MM.1S (cell line): ENCODE results near the gene ZGPAT.
A peak's percentile ranks its signal among the peaks of the same experiment; 100 is the strongest.

Experiments used
- DNase-seq: peaks from one replicate; pipeline ENCODE4 v3.0.0-alpha.2; 2015
- H2AFZ ChIP-seq: fragments of 300-600 bp; sonication (generic); 2 replicates; pipeline ENCODE4 v1.6.0; 2016; ENCODE audit warnings: antibody characterized with exemption, low read length
- H3F3A ChIP-seq: fragments of 300-600 bp; sonication (generic); 2 replicates; pipeline ENCODE4 v1.6.1; 2016; ENCODE audit warnings: mild to moderate bottlenecking, antibody characterized with exemption, low read length, moderate library complexity, mixed read lengths; ENCODE audit not compliant: insufficient read depth
- H3K27ac ChIP-seq: fragments of 300-600 bp; sonication (generic); 2 replicates; pipeline ENCODE4 v1.5.1; 2016; ENCODE audit warnings: mild to moderate bottlenecking, low read length
- H3K27me3 ChIP-seq: fragments of 300-600 bp; sonication (generic); replicated peaks from 2 replicates; pipeline ENCODE4 v1.6.0; 2016; ENCODE audit warnings: low read length; ENCODE audit not compliant: insufficient read depth
- H3K36me3 ChIP-seq: fragments of 300-600 bp; sonication (generic); replicated peaks from 2 replicates; pipeline ENCODE4 v1.6.1; 2016; ENCODE audit warnings: mild to moderate bottlenecking, low read length, mixed read lengths; ENCODE audit not compliant: insufficient read depth
- H3K4me1 ChIP-seq: fragments of 300-600 bp; sonication (generic); 2 replicates; pipeline ENCODE4 v1.6.1; 2016; ENCODE audit warnings: low read length, mixed read lengths
- H3K4me2 ChIP-seq: fragments of 300-600 bp; sonication (generic); 2 replicates; pipeline ENCODE4 v1.6.0; 2016; ENCODE audit warnings: low read depth, low read length
- H3K4me3 ChIP-seq: fragments of 300-600 bp; sonication (generic); 2 replicates; pipeline ENCODE4 v1.5.1; 2016; ENCODE audit warnings: low read length, mixed read lengths
- H3K79me2 ChIP-seq: fragments of 300-600 bp; sonication (generic); 2 replicates; pipeline ENCODE4 v1.6.1; 2016; ENCODE audit warnings: mixed run types, low read length, mixed read lengths
- H3K9ac ChIP-seq: fragments of 300-600 bp; sonication (generic); 2 replicates; pipeline ENCODE4 v1.6.1; 2016; ENCODE audit warnings: low read length, mixed read lengths
- H3K9me2 ChIP-seq: fragments of 300-600 bp; sonication (generic); replicated peaks from 2 replicates; pipeline ENCODE4 v1.6.1; 2016; ENCODE audit warnings: mild to moderate bottlenecking, low read length, mixed read lengths; ENCODE audit not compliant: insufficient read depth
- H3K9me3 ChIP-seq: fragments of 300-600 bp; sonication (generic); replicated peaks from 2 replicates; pipeline ENCODE4 v1.6.1; 2016; ENCODE audit warnings: mild to moderate bottlenecking, low read length, mixed read lengths; ENCODE audit not compliant: insufficient read depth
- H4K20me1 ChIP-seq: fragments of 300-600 bp; sonication (generic); 2 replicates; pipeline ENCODE4 v1.6.1; 2016; ENCODE audit warnings: mild to moderate bottlenecking, low read length, moderate library complexity, mixed read lengths; ENCODE audit not compliant: insufficient read depth
- EZH2 ChIP-seq: fragments of 300-600 bp; sonication (generic); optimal IDR thresholded peaks from 2 replicates; pipeline ENCODE3; 2017; ENCODE audit warnings: low read depth, mild to moderate bottlenecking, antibody characterized with exemption, low read length, mixed read lengths
- EZH2phosphoT487 ChIP-seq: fragments of 300-600 bp; sonication (generic); IDR thresholded peaks from 2 replicates; pipeline ENCODE4 v1.6.1; 2018; ENCODE audit warnings: antibody characterized with exemption, low read length
- TF ChIP-seq, protein P1 (sequence below): fragments of 300-600 bp; sonication (generic); IDR thresholded peaks from 2 replicates; pipeline ENCODE4 v1.5.1; 2016; ENCODE audit warnings: antibody characterized with exemption, low read length, mixed read lengths

The ZGPAT gene

DNA sequence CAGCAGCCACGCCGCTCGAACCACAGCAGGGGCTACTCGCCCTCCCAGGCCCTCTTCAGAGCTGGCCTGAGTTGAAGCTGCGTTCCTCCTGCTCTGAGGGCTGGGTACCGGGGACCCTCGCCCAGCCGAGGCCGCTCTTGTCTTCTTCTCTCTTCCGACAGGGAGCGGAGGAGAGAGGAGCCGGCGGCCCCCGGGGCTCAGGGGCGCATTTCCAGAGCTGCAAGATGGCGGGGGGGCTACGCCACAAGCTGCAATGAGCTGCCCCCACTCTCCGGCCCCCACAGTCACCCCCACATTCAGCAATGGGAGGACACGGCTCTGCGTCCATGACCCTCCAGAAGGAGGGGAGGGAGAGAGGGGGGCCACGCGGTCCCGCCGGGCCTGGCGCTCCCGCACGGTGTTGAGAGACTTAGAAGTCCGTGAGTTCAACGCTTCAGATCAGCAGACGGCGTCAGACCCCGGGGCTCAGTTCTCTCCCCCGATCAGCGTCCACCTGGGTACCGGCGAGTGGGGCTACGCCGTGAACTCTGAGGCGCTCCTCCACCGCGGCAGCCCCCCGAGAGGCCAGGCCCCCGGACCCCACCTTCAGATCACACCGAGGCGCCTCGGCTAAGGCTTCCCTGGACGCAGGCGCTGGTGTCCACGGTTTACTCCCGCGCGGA lies 63.3 kb downstream of the ZGPAT start:
- Histone ChIP-seq H2AFZ (no peak overlapping the region), H3K27ac (no peak overlapping the region), H3F3A (no peaks in the 10 kb centered on the region), H3K4me2 (no peak overlapping the region), H3K9ac (no peak overlapping the region), H3K36me3 (no peaks in the 10 kb centered on the region), H3K27me3 (peaks cover 67% of the 10 kb centered on the region), H3K9me3 (no peaks in the 10 kb centered on the region), H4K20me1 (no peaks in the 10 kb centered on the region), H3K4me1 (no peaks in the 10 kb centered on the region; the same call in 1 of the 2 replicates), H3K79me2 (no peaks in the 10 kb centered on the region), H3K4me3 (no peak overlapping the region), H3K9me2 (no peaks in the 10 kb centered on the region)
- TF ChIP-seq EZH2: no peak
- TF ChIP-seq, protein P1, sequence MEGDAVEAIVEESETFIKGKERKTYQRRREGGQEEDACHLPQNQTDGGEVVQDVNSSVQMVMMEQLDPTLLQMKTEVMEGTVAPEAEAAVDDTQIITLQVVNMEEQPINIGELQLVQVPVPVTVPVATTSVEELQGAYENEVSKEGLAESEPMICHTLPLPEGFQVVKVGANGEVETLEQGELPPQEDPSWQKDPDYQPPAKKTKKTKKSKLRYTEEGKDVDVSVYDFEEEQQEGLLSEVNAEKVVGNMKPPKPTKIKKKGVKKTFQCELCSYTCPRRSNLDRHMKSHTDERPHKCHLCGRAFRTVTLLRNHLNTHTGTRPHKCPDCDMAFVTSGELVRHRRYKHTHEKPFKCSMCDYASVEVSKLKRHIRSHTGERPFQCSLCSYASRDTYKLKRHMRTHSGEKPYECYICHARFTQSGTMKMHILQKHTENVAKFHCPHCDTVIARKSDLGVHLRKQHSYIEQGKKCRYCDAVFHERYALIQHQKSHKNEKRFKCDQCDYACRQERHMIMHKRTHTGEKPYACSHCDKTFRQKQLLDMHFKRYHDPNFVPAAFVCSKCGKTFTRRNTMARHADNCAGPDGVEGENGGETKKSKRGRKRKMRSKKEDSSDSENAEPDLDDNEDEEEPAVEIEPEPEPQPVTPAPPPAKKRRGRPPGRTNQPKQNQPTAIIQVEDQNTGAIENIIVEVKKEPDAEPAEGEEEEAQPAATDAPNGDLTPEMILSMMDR: no peak
- TF ChIP-seq EZH2phosphoT487: no peak
- no peak for DNase-seq

DNA sequence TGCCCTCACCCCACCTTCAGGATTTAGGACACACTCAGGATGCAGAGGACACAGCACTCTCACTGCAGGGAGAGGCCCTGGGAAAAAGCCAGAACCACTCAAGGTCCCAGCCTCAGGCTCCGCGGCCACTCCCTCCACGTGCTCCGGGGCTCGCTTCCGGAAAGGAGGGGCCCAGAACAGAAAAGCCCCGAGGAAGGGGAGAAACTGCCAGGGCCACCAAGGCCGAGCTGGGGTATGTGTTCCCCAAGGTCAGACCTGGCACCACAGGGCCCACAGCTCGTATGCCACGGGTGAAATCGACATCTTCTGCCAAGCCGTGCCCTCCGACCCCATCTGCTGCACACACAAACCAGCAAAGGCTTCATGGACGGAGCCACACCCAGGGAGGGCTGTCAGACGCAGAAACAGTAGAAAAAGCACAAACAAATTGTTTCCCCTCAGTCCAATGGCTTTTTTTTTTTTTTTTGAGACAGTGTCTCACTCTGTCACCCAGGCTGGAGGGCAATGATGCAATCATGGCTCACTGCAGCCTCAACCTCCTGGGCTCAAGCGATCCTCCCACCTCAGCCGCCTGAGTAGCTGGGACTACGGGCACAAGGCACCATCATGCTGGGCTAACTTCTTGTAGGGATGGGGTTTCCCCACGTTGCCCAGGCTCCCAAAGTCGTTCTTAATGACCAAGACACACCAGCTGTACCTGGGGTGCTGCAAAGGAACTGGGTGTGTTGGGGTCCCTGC lies 65.1 kb downstream of the ZGPAT start:
- DNase-seq: no peak
- Histone ChIP-seq H3K27me3 (peaks cover 64% of the 10 kb centered on the region), H3K27ac (no peak overlapping the region), H3K79me2 (no peaks in the 10 kb centered on the region), H4K20me1 (no peaks in the 10 kb centered on the region), H3K36me3 (no peaks in the 10 kb centered on the region), H3K4me1 (no peaks in the 10 kb centered on the region; the same call in 1 of the 2 replicates), H3K9me2 (no peaks in the 10 kb centered on the region), H3K9ac (no peak overlapping the region), H3F3A (no peaks in the 10 kb centered on the region), H3K4me3 (no peak overlapping the region), H3K9me3 (no peaks in the 10 kb centered on the region), H2AFZ (no peak overlapping the region), H3K4me2 (0 out of 2 replicates have a peak overlapping the region, but pooled peaks have one; percentile 4)
- no peak for TF ChIP-seq EZH2phosphoT487
- TF ChIP-seq, protein P1: no peak

DNA sequence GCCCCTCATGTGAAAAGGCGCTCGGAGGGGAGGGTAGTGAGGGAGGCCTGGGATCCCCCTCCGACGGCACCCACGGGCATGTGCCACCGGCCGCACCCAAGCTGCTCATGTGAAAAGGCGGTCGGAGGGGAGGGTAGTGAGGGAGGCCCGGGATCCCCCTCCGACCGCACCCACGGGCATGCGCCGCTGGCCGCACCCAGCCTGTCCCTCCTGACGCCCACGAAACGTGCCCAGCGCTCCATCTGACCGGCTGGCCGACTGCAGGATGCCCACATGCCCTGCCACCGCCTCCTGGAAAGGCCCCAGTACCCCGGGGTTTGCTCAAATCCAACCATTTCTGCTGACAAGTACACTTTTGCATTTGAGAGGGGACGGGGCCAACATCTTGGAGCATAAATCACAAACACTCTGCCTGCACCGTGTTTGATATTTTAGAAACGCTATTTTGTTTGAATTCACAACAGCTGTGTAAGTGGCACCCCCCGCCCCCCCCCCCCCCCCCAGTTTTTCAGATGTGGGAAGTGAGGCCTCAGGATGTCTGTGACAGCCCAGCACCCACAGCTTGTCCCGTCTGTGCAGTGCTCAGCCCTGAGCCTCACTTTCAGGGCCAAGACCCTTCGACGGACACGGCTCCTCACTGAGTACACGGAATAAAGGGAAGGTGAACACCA lies 65.9 kb downstream of the ZGPAT start:
- H3K4me1 ChIP-seq: no peaks in the 10 kb centered on the region; the same call in 1 of the 2 replicates
- no peaks in the 10 kb centered on the region for H3K79me2 ChIP-seq
- no peak overlapping the region for H3K4me3 ChIP-seq
- H4K20me1 ChIP-seq: no peaks in the 10 kb centered on the region
- H3F3A ChIP-seq: no peaks in the 10 kb centered on the region
- no peaks in the 10 kb centered on the region for H3K36me3 ChIP-seq
- no peak for TF ChIP-seq EZH2
- TF ChIP-seq EZH2phosphoT487: no peak
- TF ChIP-seq, protein P1: no peak
- DNase-seq: no peak
- H3K9me2 ChIP-seq: no peaks in the 10 kb centered on the region
- no peak overlapping the region for H3K27ac ChIP-seq
- no peak overlapping the region for H2AFZ ChIP-seq
- no peaks in the 10 kb centered on the region for H3K9me3 ChIP-seq
- no peak overlapping the region for H3K9ac ChIP-seq
- no peak overlapping the region for H3K4me2 ChIP-seq
- peaks cover 64% of the 10 kb centered on the region for H3K27me3 ChIP-seq
